Stimulated activated CD4-positive, alpha-beta T cell treated with anti-CD3 and anti-CD28 coated beads, Interleukin-12 subunit alpha, Interleukin-12 subunit beta, amount 100 ng/mL, for 24 hours (primary cell): ENCODE data around the gene IGSF22.
"Not testable (repeated sequence)": the region's sequence is repeated elsewhere in the genome, so short reads cannot be mapped to it uniquely, and the experiment has no call there.

Experiments used
- DNase-seq, 2 experiments: peaks; one replicate each; pipeline ENCODE4 v3.0.0-alpha.2; 2020; ENCODE audit warnings: low read depth in 2 of 2

Gene IGSF22

DNA sequence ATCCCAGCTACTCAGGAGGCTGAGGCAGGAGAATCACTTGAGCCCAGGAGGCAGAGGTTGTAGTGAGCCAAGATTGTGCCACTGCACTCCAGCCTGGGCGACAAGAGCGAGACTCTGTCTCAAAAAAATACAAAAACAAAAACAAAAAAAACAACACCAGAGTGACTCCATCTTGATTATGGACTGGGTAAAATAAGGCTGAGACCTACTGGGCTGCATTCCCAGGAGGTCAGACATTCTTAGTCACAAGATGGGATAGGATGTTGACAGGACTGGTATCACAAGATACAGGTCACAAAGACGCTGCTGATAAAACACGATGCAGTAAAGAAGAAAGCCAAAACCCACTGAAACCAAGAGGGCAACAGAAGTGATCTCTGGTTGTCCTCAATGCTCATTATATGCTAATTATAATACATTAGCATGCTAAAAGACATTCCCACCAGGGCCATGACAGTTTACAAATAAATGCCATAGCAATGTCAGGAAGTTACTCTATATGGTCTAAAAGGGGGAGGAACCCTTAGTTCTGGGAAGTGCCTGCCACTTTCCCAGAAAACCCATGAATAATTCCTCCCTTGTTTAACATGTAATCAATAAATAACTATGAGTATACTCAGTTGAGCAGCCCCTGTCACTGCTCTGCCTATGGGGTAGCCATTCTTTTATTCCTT is 34.4 kb downstream of the IGSF22 start:
- DNase-seq: not testable (repeated sequence)

DNA sequence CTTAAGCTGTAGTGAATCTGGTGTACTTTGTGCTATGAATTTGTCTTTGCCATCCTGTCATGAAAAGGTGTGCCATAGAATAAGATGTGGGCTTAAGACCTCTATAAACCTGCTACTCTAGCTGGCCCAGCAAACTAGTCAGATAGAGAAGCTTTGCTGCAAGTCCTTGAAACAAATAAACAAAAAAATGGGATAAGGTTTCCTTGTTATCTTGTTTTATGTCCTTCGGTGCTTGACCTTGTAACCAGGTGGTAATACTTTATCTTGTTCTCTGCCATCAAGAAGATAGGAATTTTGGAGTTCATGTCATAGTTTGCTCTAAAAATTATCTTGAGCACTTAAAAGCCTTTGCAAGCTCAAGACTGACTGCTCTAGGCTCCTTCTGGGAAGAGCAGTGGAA is 41.7 kb downstream of the IGSF22 start:
- DNase-seq: no peak

DNA sequence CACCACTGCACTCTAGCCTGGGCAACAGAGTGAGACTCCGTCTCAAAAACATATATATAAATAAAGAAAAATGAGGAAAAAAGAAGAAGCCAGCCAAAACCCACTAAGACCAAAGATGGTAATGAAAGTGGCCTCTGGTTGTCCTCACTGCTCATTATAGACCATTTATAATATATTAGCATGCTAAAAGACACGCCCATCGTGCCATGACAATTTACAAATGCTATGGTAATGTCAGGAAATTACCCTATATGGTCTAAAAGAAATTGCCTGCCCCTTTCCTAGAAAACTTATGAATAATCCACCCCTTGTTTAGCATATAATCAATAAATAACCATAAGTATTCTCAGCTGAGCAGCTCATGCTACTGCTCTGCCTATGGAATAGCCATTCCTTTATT is 43.5 kb downstream of the IGSF22 start:
- no peak for DNase-seq

DNA sequence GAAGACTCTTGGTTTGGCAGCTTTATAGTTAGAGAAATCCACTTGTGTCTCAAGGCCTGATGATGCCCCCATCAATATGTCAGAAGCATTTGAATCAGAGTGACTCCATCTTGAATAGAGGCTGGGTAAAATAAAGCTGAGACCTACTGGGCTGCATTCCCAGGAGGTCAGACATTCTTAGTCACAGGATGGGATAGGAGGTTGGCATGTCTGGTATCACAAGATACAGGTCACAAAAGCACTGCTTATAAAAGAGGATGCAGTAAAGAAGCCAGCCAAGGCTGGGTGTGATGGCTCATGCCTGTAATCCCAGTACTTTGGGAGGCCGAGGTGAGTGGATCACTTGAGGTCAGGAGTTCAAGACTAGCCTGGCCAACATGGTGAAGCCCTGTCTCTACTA is 44.0 kb downstream of the IGSF22 start:
- not testable (repeated sequence) for DNase-seq

DNA sequence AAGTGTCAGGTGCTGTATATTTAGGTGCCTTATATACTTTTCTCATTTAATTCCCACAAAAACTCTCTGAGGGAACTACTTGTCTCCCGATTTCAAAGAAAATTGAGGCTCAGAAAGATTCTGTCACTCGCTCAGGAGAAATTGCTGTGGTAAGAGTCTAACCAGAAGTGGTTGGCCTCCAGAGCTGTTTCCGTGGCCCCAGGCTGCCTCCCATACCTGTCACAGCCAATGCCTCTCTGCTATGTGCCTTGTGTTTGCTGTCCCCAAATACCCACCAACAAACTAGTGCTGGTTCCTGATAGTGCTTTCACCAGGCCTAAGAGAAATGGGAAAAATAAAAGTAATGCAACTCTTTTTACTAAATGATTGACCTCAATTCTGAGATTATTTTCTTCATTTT is 48.4 kb downstream of the IGSF22 start:
- DNase-seq: no peak

DNA sequence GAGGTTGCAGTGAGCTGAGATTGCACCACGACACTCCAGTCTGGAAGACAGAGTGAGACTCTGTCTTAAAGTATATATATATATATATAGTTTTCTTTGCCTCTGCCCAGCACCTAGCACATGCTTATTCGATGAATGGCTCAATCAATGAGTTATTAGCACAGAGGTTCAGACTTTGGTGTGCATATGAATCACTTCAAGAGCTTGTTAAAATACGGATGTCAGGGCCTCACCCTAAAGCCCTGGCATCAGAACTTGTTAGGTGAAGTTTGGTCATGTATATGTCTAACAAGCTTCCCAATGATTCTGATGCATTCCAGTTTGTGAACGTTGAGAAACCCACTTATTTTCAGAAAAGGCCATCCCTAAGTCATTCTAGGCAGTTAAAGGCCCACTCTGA is 49.2 kb downstream of the IGSF22 start:
- no peak for DNase-seq

DNA sequence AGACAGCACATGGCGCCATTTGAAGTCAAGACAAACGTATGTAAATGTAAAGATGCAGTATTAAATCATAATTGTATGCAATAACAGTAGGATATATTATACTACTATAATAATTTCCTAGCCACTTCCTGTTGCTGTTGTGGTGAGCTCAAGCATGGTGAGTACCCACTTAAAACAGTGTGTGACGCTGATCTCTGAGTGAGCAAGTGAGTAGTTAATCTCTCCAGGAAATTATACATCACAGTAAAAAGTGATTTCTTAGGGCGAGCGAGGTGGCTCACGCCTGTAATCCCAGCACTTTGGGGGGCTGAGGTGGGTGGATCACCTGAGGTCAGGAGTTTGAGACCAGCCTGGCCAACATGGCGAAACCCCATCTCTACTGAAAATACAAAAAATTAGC is 53.8 kb downstream of the IGSF22 start:
- peak in 1 of 2 experiments; percentile 6 for DNase-seq

DNA sequence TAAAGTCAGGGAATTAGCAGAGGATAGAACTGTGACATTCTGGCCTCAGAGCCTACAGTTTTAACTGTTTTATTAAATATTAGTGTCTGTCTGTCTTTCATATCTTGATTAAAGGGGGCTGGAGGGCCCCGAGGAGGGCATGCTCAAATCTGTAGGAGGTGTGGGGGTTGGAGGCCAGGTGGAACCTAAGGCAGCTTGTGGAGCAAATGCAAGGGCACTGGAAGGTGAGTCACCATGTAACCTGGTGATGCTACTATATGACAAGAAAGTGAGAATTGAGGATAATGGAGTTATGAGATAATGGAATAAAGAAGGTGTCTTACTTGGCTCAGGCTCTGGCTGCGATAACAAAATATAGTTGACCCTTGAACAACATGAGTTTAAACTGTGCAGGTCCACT is 54.7 kb downstream of the IGSF22 start:
- no peak for DNase-seq

DNA sequence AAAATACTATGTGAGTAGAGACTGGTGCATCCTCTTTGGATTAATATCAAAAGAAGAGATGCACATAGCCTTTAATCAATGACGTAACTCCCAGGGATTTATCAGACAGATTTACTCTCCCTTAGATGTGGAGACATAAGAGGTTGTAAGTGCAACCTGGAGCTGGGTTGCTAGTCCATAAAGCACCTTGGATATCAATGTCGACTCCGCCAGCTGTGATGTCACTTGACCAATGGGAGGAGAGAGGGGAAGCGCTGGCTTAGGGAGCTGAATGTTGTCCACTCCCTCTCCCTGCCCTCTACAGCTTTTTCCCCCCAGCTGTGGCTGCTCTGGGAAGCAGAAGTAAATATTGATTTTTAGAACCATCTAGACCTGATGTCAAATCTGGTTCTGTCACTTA is 56.3 kb downstream of the IGSF22 start:
- no peak for DNase-seq

DNA sequence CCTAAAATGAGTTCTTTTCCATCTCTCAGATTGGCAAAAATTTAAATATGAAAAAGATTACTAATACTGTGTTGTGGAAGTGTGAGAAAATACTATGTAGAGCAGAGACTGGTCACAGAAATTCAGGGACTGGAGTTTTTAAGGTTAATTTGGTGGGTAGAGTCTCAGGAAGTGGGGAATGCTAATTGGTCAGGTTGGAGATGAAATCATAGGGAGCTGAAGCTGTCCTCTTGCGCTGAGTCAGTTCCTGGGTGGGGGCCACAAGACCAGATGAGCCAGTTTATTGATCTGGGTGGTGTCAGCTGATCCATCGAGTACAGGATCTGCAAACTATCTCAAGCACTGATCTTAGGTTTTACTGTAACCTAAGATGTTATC is 56.8 kb downstream of the IGSF22 start:
- DNase-seq: no peak

DNA sequence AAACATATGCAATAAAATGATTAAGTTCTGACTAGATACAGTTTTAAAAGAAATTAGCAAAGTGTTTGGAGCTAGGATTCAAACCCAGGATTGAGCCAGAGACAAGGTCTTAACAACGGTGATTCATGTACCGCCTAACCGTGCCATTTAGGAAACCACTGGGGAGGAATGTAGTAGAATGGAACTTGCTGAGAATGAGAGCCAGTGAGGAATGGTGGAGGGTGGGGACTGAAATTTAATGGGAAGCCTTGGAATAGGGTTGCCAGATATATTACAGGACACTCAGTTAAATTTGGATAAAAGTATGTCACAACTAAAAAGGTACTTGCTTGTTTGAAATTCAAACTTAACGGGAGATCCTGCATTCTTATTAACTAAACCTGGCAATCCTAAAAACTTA is 57.9 kb downstream of the IGSF22 start:
- DNase-seq: no peak

DNA sequence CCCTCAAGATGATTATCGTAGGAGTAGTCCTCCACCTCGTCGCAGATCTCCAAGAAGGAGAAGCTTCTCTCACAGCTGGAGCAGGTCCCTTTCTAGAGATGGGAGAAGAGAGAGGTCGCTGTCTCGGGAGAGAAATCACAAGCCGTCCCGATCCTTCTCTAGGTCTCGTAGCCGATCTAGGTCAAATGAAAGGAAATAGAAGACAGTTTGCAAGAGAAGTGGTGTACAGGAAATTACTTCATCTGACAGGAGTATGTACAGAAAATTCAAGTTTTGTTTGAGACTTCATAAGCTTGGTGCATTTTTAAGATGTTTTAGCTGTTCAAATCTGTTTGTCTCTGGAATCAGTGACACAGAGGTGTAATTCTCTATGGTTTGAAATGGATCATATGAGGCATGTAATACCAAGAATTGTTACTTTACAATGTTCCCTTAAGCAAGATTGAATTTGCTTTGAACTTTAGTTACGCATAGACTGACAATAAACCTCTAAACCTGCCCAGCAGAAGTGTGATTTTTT is 60.6 kb downstream of the IGSF22 start:
- not testable (repeated sequence) for DNase-seq

DNA sequence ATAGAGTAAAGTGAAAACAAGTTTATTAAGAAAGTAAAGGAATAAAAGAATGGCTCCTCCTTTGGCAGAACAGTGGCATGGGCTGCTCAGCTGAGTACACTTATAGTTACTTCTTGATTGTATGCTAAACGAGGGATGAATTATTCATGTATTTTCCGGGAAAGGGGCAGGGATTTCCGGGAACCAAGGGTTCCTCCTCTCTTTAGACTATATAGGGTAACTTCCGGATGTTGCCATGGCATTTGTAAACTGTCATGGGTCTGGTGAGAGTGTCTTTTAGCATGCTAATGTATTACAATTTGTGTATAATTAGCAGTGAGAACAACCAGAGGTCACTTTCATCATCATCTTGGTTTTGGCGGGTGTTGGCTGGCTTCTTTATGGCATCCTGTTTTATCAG is 68.3 kb downstream of the IGSF22 start:
- DNase-seq: no peak
